K562 (cell line): ENCODE data around the gene ANKRD7. TPM values are rescaled to one million over a fixed set of nuclear protein-coding genes. Genes with fewer than 3 reads are reported as not detected.

ENCODE experiments used
- ATAC-seq: fragments of 200-7000 bp; cut with Tn5 transposase; 3 replicates; pipeline ENCODE4 v1.9.1; 2020; ENCODE audit warnings: moderate library complexity
- BruUV-seq: library from RNA; stranded (reverse); fragments of 400-500 nt; replicated peaks from 2 replicates; lab custom pipeline; 2021; lab: Mats Ljungman, UMichigan
- CTCF ChIA-PET: fragments of 300-600 bp; formaldehyde crosslinking; extraction: SDS; loops from one replicate; lab custom pipeline; 2021; ENCODE audit warnings: low intra/inter-chr PET ratio; lab: Yijun Ruan, JAX
- POLR2A ChIA-PET: fragments of 300-600, 350-650 bp; sonication (Branson Sonifier 250); formaldehyde crosslinking; extraction: SDS; loops from one replicate; lab custom pipeline; 2021; ENCODE audit warnings: antibody characterized with exemption, inconsistent platforms; lab: Yijun Ruan, JAX
- DNase-seq, 4 experiments: peaks; one replicate each; pipeline versions ENCODE4 v3.0.0 to v3.0.0-alpha.2; 2011 to 2018; ENCODE audit warnings: low spot score in 3 of 4, mixed read lengths in 3 of 4; ENCODE audit errors: extremely low read depth in 1 of 4
- FAIRE-seq: peaks from 2 replicates; lab custom pipeline; 2011; peaks lifted over from hg19 to GRCh38; lab: Jason Lieb, UNC
- H2AFZ ChIP-seq: 2 replicates; pipeline ENCODE4 v1.6.0; 2011; ENCODE audit warnings: low read depth, low read length, control low read depth, inconsistent platforms
- H3K27ac ChIP-seq: fragments of 200-600 bp; 3 replicates; pipeline ENCODE4 v1.8.0; 2011; ENCODE audit warnings: low read depth, mild to moderate bottlenecking, control low read depth, inconsistent platforms, low read length, moderate library complexity, mixed read lengths; ENCODE audit errors: extremely low read depth
- H3K27me3 ChIP-seq, 2 experiments: fragments of 300-600 bp in 1 of 2; 2 replicates in 1 of 2; 3 replicates in 1 of 2; pipeline versions ENCODE4 v1.6.0 to v1.8.0; 2011; ENCODE audit warnings: inconsistent platforms in 2 of 2, low read length in 2 of 2, mild to moderate bottlenecking in 1 of 2, mixed read lengths in 1 of 2, moderate library complexity in 1 of 2; ENCODE audit not compliant: control insufficient read depth in 2 of 2, insufficient read depth in 2 of 2
- H3K36me3 ChIP-seq: fragments of 300-600 bp; 3 replicates; pipeline ENCODE4 v1.8.0; 2011; ENCODE audit warnings: mild to moderate bottlenecking, low read length, inconsistent platforms; ENCODE audit not compliant: control insufficient read depth, insufficient read depth
- H3K4me1 ChIP-seq, 2 experiments: fragments of 200-600 bp in 1 of 2; replicated peaks in 1 of 2; 2 replicates in 1 of 2; 3 replicates in 1 of 2; pipeline versions ENCODE4 v1.5.1 to v1.8.0; 2011; ENCODE audit warnings: inconsistent platforms in 2 of 2, low read length in 2 of 2, mild to moderate bottlenecking in 1 of 2, mixed read lengths in 1 of 2, moderate library complexity in 1 of 2; ENCODE audit not compliant: control insufficient read depth in 2 of 2, insufficient read depth in 2 of 2
- H3K4me2 ChIP-seq: 2 replicates; pipeline ENCODE4 v1.6.1; 2011; ENCODE audit warnings: low read length, control low read depth, inconsistent platforms, mixed read lengths; ENCODE audit not compliant: insufficient read depth
- H3K4me3 ChIP-seq: fragments of 200-600 bp; sonication (generic), shearing (Covaris generic); 2 replicates; pipeline ENCODE4 v1.5.1; 2016; ENCODE audit warnings: control low read depth, inconsistent platforms
- H3K79me2 ChIP-seq: fragments of 200-600 bp; 3 replicates; pipeline ENCODE4 v1.8.0; 2011; ENCODE audit warnings: low read length, inconsistent platforms; ENCODE audit not compliant: control insufficient read depth, insufficient read depth
- H3K9ac ChIP-seq, 2 experiments: 2 replicates each; pipeline versions ENCODE4 v1.6.0 to v1.6.1; 2011; ENCODE audit warnings: low read depth in 2 of 2, low read length in 2 of 2, control low read depth in 1 of 2, inconsistent platforms in 1 of 2, mild to moderate bottlenecking in 1 of 2, mixed read lengths in 1 of 2; ENCODE audit not compliant: insufficient read depth in 1 of 2
- H3K9me1 ChIP-seq: one replicate; pipeline ENCODE4 v1.6.0; 2011; ENCODE audit warnings: inconsistent platforms, mild to moderate bottlenecking, low read length, moderate library complexity; ENCODE audit not compliant: control insufficient read depth, insufficient read depth
- H3K9me3 ChIP-seq: replicated peaks from 2 replicates; pipeline ENCODE4 v1.5.1; 2011; ENCODE audit warnings: low read depth, low read length, inconsistent platforms; ENCODE audit not compliant: control insufficient read depth, insufficient read depth
- H4K20me1 ChIP-seq: replicated peaks from 2 replicates; pipeline ENCODE4 v1.6.1; 2011; ENCODE audit warnings: low read length, inconsistent platforms, mixed read lengths; ENCODE audit not compliant: control insufficient read depth, insufficient read depth
- BCOR ChIP-seq: fragments of 450-650 bp; IDR thresholded peaks from 2 replicates; pipeline ENCODE4 v1.6.1; 2016
- CC2D1A ChIP-seq: fragments of 450-650 bp; IDR thresholded peaks from 2 replicates; pipeline ENCODE4 v1.6.1; 2017; ENCODE audit warnings: mild to moderate bottlenecking
- EP400 ChIP-seq: fragments of 450-650 bp; IDR thresholded peaks from 2 replicates; pipeline ENCODE4 v1.6.1; 2017; ENCODE audit warnings: antibody characterized with exemption, mild to moderate bottlenecking, moderate library complexity
- GTF2E2 ChIP-seq: fragments of 200-800 bp; sonication (Bioruptor generic); IDR thresholded peaks from 2 replicates; pipeline ENCODE4 v1.6.1; 2016; ENCODE audit warnings: missing genetic modification characterization, missing compliant biosample characterization
- KLF13 ChIP-seq: fragments of 450-650 bp; IDR thresholded peaks from 2 replicates; pipeline ENCODE4 v1.6.1; 2016; ENCODE audit warnings: missing genetic modification characterization, low read depth, mild to moderate bottlenecking, missing compliant biosample characterization, moderate library complexity, borderline replicate concordance
- L3MBTL2 ChIP-seq: fragments of 450-650 bp; IDR thresholded peaks from 2 replicates; pipeline ENCODE4 v1.6.1; 2016; ENCODE audit warnings: mild to moderate bottlenecking, moderate library complexity
- MBD2 ChIP-seq: sonication (generic); IDR thresholded peaks from 2 replicates; pipeline ENCODE4 v1.6.1; 2016; ENCODE audit warnings: low read depth, borderline replicate concordance
- SMARCC2 ChIP-seq: fragments of 450-650 bp; IDR thresholded peaks from 2 replicates; pipeline ENCODE4 v1.6.1; 2017; ENCODE audit warnings: antibody characterized with exemption, moderate library complexity, mild to moderate bottlenecking, low read depth
- STAT5A ChIP-seq: IDR thresholded peaks from 2 replicates; pipeline ENCODE4 v1.6.1; 2012; ENCODE audit warnings: low read length, inconsistent platforms, borderline replicate concordance
- STAT6 ChIP-seq: sonication (generic); formaldehyde crosslinking; IDR thresholded peaks from 2 replicates; pipeline ENCODE4 v1.8.1; 2023; ENCODE audit warnings: mild to moderate bottlenecking, missing genetic modification reagents
- TAF7 ChIP-seq: fragments of 450-650 bp; IDR thresholded peaks from 2 replicates; pipeline ENCODE4 v1.6.1; 2016; ENCODE audit warnings: missing genetic modification characterization, missing compliant biosample characterization
- TEAD1 ChIP-seq, 2 experiments: fragments of 450-650 bp in 1 of 2; sonication (generic) in 1 of 2; formaldehyde crosslinking; IDR thresholded peaks; 2 replicates each; pipeline versions ENCODE4 v1.4.0 to v1.8.0; 2020 to 2022; ENCODE audit warnings: mild to moderate bottlenecking in 2 of 2, missing genetic modification reagents in 1 of 2
- ZC3H4 ChIP-seq: sonication (generic); formaldehyde crosslinking; IDR thresholded peaks from 2 replicates; pipeline ENCODE4 v1.9.0; 2021; ENCODE audit warnings: missing genetic modification reagents, borderline replicate concordance
- ZFP1 ChIP-seq: fragments of 450-650 bp; formaldehyde crosslinking; IDR thresholded peaks from 2 replicates; pipeline ENCODE4 v1.4.0; 2020; ENCODE audit warnings: mild to moderate bottlenecking, mixed read lengths
- ZNF184 ChIP-seq: sonication (generic); formaldehyde crosslinking; IDR thresholded peaks from 2 replicates; pipeline ENCODE4 v1.5.0; 2020; ENCODE audit warnings: missing genetic modification reagents
- ZNF436 ChIP-seq: fragments of 250-450, 450-650 bp; sonication (Bioruptor Pico); formaldehyde crosslinking; IDR thresholded peaks from 2 replicates; pipeline ENCODE4 v1.7.0; 2020; ENCODE audit warnings: mild to moderate bottlenecking
- WGBS: fragments of 100-300 bp; shearing (Covaris generic); methylation state at CpG from one replicate; pipeline ENCODE4 v1.1.6; 2016; ENCODE audit warnings: low coverage, mixed read lengths; ENCODE audit not compliant: insufficient coverage; ENCODE audit errors: missing lambda C conversion rate; 5-methylcytosine and 5-hydroxymethylcytosine counted together
- in situ Hi-C: fragments of 300-500 bp; cut with MboI; formaldehyde crosslinking; loops from 4 replicates; pipeline ENCODE4 v1.15.0; 2018; ENCODE audit warnings: inconsistent platforms, mixed read lengths
- intact Hi-C: fragments of 100-400 bp; cut with micrococcal nuclease; formaldehyde crosslinking; loops from 2 replicates; pipeline ENCODE4 v1.14.2; 2022
- polyA plus RNA-seq, 8 experiments: library from polyadenylated mRNA; depleted of rRNA in 4 of 8; stranded (reverse) in 5 of 8; unstranded in 3 of 8; fragments of >200 nt; fragmentation: Nextera tagmentation in 2 of 8; fragmentation: Illumina TruSeq in 1 of 8; extraction: Ambion mirVana in 2 of 8; extraction: Trizol in 1 of 8; gene quantifications; 2 replicates each; pipeline versions ENCODE4 v1.2.1 to v1.2.3, GENCODE V29; 2011 to 2014; ENCODE audit warnings: inconsistent platforms in 1 of 8, missing spikeins in 1 of 8
- total RNA-seq, 7 experiments: library from RNA; depleted of rRNA in 6 of 7; stranded (reverse); fragments of >200 nt in 6 of 7; fragmentation: Illumina TruSeq in 2 of 7; extraction: Trizol in 2 of 7; gene quantifications; 2 replicates each; pipeline versions ENCODE4 v1.2.1 to v1.2.3, GENCODE V29; 2011 to 2021; ENCODE audit warnings: low replicate concordance in 1 of 7

ANKRD7 gene
- total and polyA plus RNA-seq, 9 of the 15 experiments (the other 6 are each of a cell fraction or from before 2014, with no cell fraction given) = 0.33 TPM; not detected in 8

DNA sequence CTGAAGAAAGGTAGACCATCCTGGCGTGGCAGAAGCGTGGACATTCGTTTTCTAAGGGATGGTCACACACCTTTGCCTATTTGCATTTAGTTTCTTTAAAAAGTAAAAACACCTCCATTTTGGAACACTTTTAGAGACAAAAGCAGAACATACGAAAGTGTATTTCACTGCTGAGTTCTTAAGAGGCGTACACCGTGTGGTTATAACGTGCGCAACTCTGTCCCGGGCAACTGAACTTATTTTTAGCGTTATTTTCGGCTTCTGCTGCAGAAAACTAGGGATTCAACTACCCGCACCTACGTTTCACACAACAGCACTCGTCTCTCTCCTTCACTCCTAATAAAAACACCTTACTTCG lies 41.1 kb upstream of the ANKRD7 start (continued):
- TF ChIP-seq STAT6 (CRISPR knock-in tag) = no peak
- TF ChIP-seq, all 486 proteins: peak for 29

- BruUV-seq = no TSS peak
- no peaks in the 10 kb centered on the region for H4K20me1 ChIP-seq
- TF ChIP-seq ZNF436 (CRISPR knock-in tag) = 0 out of 2 replicates have a peak, but pooled peaks have one; percentile 50
- peak; percentile 98 for TF ChIP-seq GTF2E2 (tag)
- no peak for TF ChIP-seq ZNF184 (CRISPR knock-in tag)
- TF ChIP-seq TAF7 (tag) = peak; percentile 97
- peak; percentile 61 for TF ChIP-seq SMARCC2
- peak in 1 of 2 experiments; percentile 32; a peak in 1 of 4 replicates for TF ChIP-seq TEAD1 (CRISPR knock-in tag; IDR thresholded peaks at IDR 0.05)
- TF ChIP-seq ZFP1 (CRISPR knock-in tag) = peak; percentile 69; the same call in 1 of the 2 replicates
- TF ChIP-seq ZC3H4 = no peak
- TF ChIP-seq EP400 = peak; percentile 90
- no peak; the same call in 1 of the 2 replicates for TF ChIP-seq STAT5A
- TF ChIP-seq L3MBTL2 = peak; percentile 84
- TF ChIP-seq BCOR = peak; percentile 60; the same call in 1 of the 2 replicates
- peak; percentile 91; the same call in 1 of the 2 replicates for TF ChIP-seq MBD2
- TF ChIP-seq KLF13 (tag) = peak; percentile 57; the same call in 1 of the 2 replicates
- peak; percentile 91 for TF ChIP-seq CC2D1A
These were observed 40.5 kb upstream of the ANKRD7 start, which contains the start of gene LSM8 for GRCh38 chr7:118183786-118184564. Gene LSM8 (plus strand): TSS chr7:118184164. CDS start chr7:118184224, 60 bp downstream.

More at GRCh38 chr7:118183786-118184564, 40.5 kb upstream of the ANKRD7 start, which contains the start of gene LSM8:
- H3K4me2 ChIP-seq = peak within 1 kb of the TSS; percentile 96
- CTCF ChIA-PET = no interaction called here
- in situ Hi-C loops = loop anchor here (25.0 kb wide), 1 partner anchor 1222 kb away; the partner anchor contains the start of gene ST7
- peaks cover 4 to 7% of the 10 kb centered on the region in 2 experiments; a peak in 2 of 5 replicates for H3K4me1 ChIP-seq
- DNase-seq = peak; percentile 93 to 100 (median 95)
- H3K79me2 ChIP-seq = peaks cover 57% of the 10 kb centered on the region
- H3K36me3 ChIP-seq = peaks cover 34% of the 10 kb centered on the region
- H3K27me3 ChIP-seq = no peaks in the 10 kb centered on the region
- peak within 1 kb of the TSS; percentile 68 for H3K4me3 ChIP-seq
- WGBS = under 1% methylated on average over 62 of the region's 62 CpGs
- H3K9me3 ChIP-seq = no peaks in the 10 kb centered on the region
- POLR2A ChIA-PET = interaction anchor here (1.0 to 1.2 kb wide), 2 partner anchors 9 to 11 kb away, joined by 3 to 5 read pairs; no protein-coding TSS in a partner anchor
- peak within 1 kb of the TSS; percentile 90 for H3K27ac ChIP-seq
- FAIRE-seq = peak; percentile 98
- no peaks in the 10 kb centered on the region for H3K9me1 ChIP-seq
- peak within 1 kb of the TSS; percentile 92 for H2AFZ ChIP-seq
- intact Hi-C loops = loop anchor here (10.0 kb wide), 2 partner anchors 1229 to 1969 kb away; partner anchors contain the start of genes ST7 and TES
- peak; percentile 95 for ATAC-seq
- H3K9ac ChIP-seq = peak within 1 kb of the TSS; percentile 95 to 99
